HG03280 (cell line): Measurements from ENCODE around the gene PRKG1.
"Not testable (repeated sequence)": the region's sequence is repeated elsewhere in the genome, so short reads cannot be mapped to it uniquely, and the experiment has no call there.

Experiments
- ATAC-seq: cut with Tn5 transposase; IDR thresholded peaks from one replicate; pipeline ENCODE4 v1.9.1; 2021; ENCODE audit warnings: mild to moderate bottlenecking, moderate library complexity; ENCODE audit not compliant: unreplicated experiment

Gene PRKG1

DNA sequence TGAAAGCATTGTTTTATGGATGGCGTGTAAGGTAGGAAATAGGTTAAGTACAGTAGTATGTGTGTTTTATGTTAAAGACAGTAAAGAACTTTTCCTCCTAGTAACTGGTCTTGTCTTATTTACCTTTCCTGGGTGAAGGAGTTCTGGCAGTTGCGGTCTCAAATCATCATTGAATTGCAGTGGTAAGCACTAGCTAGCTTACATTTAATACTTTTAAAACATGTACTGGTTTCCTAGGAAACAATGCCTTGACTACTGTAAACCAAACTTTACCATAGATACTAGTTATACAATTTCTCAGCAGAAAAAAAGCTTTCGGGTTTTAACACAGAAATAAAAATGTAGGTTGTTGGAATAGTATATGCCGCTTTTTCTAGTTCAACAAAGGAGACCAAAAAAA lies 37.7 kb downstream of the PRKG1 start:
- ATAC-seq: no peak

DNA sequence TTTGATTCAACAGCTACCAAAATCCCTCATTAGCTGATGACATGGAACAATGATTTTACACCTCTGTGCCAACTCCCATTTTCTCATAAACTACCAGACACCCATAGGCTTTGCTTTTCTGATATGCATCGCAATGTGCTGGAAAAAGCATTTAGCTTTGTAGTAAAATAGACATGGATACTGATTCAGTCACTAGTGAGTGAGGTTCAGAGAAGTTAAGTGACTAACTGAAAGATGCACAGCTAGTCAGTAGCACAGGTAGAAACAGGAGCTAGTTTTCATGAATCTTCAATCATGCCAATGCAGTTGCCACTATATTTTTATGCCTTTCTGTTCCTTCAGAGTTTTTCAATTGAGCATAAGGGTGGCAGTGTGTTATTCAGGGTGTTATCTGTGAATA lies 38.7 kb downstream of the PRKG1 start:
- ATAC-seq: no peak

DNA sequence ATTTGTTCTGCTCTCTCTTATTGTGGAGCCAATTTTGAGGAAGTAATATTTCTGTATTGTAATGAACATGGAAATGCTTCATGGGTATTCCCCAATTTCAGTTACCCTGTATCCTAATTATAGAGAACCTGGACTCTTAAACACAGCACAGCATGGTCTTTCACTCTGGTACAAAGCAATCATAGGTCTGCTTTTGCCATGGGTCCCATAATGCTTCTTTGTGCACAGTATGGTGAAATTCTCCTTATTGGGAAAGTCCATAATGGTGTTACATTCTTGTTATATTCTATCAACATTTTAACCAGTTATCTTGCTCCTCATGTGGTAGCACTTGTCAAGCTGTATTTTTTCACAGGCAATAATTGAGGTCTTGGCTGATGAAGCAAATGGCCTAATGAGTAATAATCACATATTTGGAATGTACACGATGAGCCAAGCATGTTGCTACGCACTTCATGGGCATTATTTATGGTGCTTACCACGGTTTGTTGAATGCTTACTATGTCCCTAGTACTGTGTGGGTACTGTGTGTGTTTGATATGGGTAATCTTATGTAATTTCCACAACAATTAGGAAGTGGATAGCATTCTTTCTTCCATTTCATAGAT lies 42.9 kb downstream of the PRKG1 start:
- no peak for ATAC-seq

DNA sequence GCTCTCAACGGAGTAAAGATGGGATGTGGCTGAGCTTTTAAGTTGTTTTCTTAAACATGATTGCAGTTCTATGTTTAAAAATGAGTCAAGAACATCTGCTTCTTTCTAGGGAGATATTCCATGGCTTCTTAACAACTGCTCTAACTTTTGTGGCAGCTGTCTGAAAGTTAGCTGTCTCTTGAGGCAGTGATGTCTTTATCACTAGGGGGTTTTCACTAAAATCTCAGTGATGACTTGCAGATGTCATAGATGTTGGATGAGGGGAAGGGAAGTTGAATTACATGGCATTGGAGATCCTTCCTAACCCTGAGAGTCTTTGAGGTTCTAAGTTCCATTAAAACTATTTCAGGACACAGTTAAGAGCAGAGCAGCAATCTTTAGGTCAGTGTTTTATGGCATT lies 43.5 kb downstream of the PRKG1 start:
- ATAC-seq: no peak

DNA sequence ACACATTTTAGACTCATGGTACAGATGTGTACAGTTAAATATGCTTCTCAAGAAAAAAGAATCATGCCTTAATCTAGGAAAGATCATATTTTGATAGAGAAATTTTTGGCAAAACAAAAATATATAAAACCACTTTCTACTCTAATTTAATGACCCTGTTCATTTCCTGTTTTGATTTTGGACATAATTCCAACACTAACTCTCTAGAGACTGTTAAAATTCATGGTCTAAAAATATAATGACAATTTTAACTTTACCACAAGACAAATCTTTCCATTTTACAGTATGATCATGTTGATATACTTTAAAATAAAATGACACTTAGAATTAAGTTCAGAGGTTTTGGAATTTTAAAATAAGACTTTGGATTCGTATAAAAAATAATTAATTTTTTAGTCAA lies 45.2 kb downstream of the PRKG1 start:
- no peak for ATAC-seq

DNA sequence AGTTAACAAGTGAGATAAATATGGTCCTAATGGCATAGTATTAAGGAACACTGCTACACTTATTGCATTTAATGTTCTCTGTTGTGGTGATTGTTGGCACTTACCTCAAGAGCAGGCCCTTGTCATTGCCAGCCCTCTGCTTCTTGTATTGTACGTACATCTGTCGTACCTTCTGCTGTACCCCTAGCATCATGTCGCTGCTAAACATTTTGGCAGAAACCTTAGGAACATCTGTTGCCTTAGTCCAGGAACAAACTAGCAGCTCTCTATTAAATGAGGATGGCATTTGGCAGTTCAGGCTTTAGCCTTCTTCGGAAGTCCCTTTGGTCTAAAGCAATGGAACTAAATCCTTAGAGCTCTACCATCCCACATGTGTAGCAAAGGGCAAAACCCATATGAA lies 47.6 kb downstream of the PRKG1 start:
- ATAC-seq: no peak

DNA sequence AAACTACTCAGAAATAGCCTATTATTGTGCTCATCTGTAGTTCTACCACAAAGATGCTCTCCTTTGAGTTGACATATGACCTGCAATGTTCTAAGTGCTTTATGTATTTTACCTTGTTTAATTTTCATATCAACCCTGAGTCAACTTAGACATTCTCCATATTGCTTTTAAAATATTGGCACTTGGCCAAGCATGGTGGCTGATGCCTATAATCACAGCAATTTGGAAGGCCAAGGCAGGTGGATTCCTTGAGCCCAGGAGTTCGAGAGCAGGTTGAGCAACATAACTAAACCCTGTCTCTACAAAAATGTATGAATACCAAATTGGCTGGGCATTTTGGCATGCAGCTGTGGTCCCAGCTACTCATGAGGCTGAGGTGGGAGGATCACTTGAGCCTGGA lies 50.6 kb downstream of the PRKG1 start:
- ATAC-seq: no peak

DNA sequence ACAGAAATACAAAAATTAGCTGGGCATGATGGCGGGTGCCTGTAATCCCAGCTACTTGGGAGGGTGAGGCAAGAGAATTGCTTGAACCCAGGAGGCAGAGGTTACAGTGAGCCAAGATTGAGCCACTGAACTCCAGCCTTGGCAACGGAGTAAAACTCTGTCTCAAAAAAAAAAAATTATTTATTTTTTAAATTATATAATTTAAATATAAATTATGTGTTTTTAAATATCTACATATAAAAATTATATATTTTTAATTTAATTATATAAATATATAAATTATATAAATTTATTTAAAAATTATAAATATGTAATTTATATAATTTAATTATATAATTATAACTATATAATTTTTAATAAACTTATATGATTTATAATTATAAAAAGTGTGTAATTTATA lies 51.2 kb downstream of the PRKG1 start:
- ATAC-seq: no peak

DNA sequence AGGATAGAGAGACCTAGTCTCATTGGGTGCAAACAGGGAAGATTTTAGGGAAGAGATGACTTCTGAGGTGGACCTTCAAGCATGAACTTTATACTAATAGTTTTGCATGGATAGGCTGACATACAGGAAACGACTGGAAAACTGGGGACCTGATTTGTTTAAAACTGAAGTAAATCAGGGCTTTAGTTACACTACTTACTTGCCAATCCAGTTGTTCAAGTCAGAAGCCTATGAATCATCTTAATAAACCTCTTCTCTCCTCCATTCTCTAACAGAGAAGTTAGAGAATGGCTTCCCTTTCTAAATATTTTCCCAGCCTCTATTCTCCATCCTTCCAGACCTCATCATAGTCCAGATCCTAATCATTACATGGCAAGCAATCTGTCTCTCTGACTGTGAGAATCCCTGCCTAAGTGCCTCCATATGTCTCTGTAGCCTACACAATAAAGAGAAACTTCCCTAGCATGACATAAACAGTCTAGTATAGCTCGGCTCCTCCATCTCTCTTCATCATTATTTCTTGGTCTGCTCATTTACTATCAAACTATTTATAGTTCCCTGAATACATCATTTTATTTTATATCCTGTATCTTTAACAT lies 55.8 kb downstream of the PRKG1 start:
- no peak for ATAC-seq

DNA sequence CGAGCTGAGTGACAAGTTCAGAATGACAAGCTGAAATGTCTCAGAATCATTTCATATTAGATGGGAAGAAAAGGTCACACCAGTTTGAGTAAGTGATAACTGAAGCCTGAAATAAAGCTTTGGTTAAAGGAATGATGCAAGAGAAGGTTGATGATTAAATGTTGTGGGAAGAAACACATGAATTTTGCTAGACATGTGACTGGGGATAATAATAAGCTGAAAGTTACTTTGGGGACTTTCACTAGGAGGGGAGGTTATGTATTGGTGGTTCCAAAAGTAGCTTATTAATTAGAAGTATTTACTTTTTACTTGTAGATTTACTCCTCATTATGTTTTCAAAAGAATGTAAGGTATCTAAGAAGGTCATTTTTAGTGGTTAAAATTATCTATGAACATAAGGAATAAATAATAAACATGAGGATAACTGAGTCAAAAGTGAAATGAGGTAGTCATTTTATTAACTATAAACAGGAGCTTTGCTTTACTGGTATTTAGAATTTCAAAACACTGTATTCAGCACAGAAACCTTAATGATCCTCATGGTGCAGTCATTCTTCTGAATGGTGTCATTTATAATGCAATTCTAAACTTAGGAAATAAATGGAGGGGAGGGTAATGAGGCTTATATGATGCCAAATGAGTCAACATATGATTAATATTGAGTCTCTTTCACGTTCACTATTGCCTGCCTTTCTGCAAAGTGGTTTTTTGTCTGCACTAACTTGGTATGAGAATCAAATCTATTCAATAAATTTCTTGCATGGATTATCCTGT lies 63.7 kb downstream of the PRKG1 start:
- no peak for ATAC-seq

DNA sequence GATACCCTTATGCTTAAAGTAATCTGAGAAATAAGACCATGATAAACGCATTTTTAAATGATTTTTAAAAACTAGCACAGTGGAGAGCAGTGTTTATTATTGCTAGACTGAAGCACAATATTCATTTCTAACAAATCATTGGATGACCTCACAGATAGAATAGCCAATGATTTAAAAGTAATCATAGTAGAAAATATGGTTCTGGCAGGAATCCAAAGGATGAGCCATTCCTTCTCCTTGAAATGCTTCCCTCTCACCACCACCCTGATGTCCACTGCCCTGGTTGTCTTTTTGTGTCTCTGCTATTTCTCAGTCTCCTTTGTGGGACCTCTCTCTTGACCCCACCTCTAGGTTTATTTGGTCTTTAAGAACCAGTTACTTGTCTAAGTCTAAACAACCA lies 64.9 kb downstream of the PRKG1 start:
- ATAC-seq: no peak

DNA sequence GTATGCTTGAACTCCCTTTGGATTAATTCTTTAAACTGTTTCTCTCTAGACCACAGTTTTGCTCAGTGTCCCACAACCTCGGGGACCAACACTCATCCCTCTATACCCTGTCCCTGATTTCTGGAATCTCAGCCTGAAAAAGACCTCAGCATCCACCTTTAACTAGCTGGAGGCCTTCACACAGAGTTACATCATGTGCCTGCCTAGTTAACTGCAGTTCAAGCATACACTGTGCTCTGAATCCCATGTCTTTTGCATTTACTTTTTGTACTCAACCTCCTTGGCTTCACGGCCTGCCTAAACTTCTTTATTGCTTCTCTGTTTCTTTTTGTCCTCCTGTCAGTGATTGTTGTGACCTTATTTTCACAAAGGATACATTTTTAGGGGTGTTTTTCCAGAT lies 66.7 kb downstream of the PRKG1 start:
- ATAC-seq: no peak

DNA sequence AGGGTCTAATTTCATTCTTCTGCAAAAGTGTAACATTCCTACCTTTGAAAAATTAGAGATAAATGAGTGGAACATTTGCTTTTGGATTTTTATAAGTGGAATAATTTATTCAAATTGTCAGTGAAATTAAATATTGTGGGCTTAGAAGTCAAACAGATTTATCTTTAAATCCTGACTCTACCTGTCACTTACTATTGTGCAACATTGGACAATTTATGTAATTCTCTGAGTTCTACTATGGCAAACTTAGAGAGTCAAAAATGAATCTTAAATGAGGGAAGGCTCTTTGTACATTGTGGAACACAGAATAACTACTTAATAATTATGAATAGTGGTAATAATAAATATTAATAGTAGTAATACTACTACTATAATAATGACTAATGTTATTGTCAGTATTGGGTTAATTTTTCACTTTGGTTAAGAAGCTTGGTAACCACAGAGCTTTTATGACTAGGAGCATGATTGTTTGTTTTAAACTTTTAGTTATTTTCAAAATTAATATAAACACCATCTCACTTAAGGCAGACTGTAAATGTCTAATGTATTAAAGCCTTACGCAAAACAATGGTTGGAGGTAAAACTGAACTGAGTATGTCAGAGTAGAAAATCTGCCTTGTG lies 70.0 kb downstream of the PRKG1 start:
- no peak for ATAC-seq

DNA sequence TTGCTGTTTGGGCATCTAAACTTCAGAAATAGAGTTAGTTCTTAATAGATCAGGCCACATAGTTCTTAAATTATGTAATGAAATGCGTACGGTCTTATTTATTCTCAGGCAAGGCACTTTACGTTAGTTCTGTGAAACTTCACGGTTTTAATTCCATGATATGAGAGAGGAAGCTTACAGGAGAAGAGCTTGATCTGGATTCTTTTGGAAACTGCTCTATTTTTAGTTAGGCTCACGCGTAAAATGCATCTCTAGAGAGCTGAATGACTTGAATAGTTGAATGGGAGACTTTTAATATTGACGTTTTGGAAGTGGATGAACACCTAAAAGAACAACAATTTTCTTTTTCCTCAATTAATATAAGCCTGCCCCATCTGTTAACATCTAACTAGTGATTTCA lies 71.1 kb downstream of the PRKG1 start:
- ATAC-seq: no peak

DNA sequence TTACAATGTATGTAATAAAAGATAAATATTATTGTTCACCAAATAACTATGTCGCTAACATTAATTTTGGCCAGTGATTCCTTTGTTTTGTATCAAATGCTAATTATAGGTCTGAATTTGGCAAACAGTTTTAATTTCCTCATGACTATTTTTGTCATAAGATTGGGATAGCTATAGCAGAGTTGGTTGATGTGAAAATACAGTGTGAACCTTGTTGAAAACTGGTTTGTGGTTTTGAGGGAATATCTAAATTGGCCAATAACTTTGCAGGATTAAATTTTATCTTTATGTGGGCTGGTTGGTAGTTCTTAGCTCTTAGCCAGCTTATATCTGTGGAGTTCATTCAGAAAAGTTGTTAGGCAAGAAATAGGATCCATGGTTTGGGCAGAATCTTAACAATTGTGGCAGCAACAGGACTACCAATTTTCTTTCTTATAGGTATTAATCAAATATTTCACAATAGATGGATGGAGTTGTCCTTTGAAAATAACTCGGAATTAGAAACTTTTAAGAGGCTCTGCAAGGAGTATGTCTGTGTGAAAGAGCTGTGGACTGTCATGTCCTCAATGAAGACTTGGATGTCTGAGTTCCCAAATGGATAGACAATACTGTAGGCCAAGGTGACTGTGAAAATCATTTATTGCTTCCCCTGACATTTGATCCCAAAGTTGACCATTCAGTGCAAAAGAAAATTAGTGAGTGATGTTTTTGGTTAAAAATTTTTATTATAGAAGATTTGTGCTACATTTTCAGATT lies 73.5 kb downstream of the PRKG1 start:
- no peak for ATAC-seq

DNA sequence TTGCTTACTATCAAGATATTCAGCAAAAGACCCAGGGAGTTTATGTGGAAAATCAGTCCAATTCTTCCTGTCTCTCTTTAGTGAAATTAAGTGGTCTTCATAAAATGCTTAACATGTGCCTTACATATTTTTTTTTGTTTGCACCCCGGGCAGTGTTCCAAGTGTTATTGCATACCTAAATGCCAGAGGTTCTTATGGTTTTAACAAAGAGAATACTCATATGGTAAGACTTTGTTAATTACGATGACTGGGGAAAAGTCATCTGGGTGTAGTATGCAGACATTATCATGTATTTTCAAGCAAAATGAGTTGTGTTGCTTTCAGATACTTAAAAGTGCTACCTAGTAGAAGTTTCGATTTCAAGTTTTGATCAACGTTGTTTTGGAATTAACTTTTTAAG lies 82.6 kb downstream of the PRKG1 start:
- ATAC-seq: no peak

DNA sequence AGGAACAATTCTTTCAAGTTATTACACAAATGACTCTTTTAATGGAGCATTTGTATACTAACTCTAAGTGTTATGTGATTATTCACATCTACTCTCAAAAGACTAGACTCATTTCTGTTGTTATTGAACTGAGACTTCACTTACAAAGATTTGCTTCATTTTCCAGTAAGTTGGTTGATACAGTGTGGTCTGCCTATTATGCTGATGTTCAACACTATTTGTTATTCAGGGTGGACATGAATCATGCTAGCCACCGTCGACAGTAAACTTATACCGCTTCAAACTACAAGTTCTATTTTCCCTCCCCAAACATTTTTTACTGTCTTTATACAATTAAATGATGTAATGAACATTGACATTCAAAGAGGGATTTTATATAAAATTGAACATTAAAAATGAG lies 84.5 kb downstream of the PRKG1 start:
- no peak for ATAC-seq

DNA sequence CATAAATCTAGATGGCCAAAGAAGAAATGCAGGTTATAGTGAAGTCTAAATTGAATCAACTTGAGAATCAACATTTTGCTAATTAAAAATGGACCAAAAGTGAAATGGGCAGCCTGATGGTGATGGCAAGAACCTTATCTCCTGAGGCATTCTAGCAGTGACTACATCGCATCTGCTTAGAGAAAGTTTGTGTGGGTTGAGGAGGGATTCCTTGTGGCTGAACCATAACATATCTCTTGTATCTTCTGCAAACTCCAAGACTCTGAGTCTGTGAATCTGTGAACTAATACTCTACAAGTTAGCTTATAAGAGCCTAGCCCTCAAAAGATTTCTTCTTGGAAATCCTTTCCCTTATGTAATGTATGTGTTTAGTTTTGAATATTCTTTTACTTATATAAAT lies 85.6 kb downstream of the PRKG1 start:
- no peak for ATAC-seq

DNA sequence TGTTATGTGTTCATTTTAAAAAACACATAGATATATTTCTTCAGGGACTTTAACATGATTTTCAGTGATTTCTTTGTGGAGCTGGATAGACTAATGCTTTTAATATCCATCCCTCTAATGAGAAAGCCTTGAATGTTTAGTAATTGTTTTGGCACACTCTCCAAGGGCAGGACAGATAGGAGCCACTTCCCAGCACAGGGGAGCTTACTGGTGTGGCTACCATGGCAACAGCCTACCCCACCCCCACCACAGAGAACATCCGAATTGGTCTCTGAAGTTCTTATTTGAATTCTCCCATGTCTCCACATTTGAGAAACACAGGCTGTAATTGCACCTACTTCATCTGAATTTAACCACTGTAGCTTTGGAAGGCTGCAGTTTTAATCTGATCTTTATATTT lies 87.7 kb downstream of the PRKG1 start:
- no peak for ATAC-seq

DNA sequence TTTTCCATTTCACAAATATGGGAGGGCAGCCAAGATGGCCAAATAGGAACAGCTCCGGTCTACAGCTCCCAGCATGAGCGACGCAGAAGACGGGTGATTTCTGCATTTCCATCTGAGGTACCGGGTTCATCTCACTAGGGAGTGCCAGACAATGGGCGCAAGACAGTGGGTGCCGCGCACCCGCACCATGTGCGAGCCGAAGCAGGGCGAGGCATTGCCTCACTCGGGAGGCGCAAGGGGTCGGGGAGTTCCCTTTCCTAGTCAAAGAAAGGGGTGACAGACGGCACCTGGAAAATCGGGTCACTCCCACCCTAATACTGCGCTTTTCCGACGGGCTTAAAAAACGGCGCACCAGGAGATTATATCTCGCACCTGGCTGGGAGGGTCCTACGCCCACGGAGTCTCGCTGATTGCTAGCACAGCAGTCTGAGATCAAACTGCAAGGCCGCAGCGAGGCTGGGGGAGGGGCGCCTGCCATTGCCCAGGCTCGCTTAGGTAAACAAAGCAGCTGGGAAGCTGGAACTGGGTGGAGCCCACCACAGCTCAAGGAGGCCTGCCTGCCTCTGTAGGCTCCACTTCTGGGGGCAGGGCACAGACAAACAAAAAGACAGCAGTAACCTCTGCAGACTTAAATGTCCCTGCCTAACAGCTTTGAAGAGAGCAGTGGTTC lies 89.2 kb downstream of the PRKG1 start:
- ATAC-seq: not testable (repeated sequence)
